HG03060 (cell line): ENCODE results near the gene FADS3.

Source experiments
- ATAC-seq: cut with Tn5 transposase; IDR thresholded peaks from one replicate; pipeline ENCODE4 v1.9.1; 2021; ENCODE audit warnings: low read depth, moderate number of reproducible peaks; ENCODE audit not compliant: unreplicated experiment

The FADS3 gene, protein sequence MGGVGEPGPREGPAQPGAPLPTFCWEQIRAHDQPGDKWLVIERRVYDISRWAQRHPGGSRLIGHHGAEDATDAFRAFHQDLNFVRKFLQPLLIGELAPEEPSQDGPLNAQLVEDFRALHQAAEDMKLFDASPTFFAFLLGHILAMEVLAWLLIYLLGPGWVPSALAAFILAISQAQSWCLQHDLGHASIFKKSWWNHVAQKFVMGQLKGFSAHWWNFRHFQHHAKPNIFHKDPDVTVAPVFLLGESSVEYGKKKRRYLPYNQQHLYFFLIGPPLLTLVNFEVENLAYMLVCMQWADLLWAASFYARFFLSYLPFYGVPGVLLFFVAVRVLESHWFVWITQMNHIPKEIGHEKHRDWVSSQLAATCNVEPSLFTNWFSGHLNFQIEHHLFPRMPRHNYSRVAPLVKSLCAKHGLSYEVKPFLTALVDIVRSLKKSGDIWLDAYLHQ

DNA sequence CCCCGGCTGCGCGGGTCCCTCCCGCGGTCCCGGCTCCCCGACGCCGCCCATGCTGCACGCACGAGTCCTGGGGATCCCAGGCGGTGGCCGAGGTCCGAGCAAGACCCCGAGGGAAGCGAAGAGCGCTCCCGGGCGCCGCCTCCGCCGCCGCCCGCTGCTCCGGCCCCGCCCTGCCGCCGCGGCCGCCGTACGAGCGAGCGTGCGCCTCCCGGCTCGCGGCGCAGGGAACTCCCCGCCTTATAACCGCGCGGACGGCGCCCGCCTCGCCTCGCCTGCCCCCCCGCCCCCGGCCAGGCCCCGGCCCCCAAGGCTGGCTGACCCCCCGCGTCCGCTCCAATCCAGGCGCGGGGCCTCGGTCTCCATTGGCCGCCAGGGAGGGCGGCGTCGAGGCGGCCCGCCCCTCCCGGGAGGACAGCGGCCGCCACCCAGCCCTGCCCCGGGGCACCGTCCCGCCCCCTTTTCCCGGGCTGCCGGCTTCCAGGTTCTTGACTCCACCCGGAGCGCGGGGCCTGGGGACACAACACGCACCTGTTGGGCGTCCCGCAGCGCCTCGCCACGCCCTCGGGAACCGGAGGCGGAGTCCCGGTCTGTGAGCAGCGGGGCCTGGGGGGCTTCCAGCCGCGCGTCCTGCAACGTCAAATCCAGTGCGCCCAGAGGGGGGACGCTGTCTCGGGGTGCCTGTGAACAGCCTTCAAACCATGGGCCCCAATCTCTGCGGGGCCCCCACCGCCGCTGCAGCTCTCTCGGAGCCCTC, at the start of gene FADS3:
Gene FADS3, minus strand, starts transcription at position 215 of the 754 bp plus-strand sequence. Its CDS starts 164 bp downstream, at position 51.
- ATAC-seq: no peak

DNA sequence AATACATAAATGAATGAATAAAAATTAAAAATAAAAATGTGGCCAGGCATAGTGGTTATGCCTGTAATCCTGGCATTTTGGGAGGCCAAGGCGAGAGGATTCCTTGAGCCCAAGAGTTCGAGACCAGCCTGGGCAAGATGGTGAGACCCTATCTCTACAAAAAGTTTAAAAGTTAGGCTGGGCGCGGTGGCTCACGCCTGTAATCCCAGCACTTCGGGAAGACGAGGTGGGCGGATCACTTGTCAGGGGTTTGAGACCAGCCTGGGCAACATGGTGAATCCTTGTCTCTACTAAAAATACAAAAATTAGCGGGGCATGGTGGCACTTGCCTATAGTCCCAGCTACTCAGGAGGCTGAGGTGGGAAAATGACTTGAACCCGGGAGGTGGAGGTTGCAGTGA, 49.1 kb upstream of the FADS3 start:
- ATAC-seq: no peak

DNA sequence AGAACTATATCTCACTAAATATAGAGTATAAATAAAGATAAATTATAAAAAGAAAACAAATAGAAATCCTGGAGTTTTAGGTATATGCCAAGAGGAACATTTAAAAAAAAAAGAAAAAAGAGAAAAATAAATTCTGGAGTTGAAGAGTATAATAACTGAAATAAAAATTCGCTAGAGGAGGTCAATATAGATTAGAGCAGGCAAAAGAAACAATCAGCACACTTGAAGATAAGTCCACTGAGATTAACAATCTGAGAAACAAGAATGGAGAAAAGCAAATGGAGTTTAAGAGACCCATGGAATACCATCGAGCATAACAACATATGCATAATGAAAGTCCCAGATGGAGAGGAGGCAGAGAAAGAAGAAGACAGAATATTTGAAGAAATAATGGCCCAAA, 44.5 kb upstream of the FADS3 start:
- no peak for ATAC-seq

DNA sequence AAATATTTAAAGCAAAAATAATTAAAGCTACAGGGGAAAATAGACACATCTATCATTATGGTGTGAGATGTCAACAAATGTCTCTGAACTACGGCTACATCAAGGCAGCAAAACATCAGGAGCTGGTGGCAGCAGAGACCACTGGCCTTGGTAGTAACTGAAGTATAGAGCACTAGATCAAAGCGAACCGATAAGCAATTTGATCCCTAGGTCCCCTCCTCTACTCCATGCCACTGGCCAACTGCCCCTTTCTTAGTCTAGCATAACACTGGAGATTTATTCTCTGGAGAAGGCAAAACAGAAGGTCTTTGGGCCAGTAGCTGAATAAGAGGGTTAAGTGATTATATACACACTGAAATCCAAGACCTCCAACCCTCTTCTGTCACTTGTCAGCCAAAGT, 39.6 kb upstream of the FADS3 start:
- ATAC-seq: no peak

DNA sequence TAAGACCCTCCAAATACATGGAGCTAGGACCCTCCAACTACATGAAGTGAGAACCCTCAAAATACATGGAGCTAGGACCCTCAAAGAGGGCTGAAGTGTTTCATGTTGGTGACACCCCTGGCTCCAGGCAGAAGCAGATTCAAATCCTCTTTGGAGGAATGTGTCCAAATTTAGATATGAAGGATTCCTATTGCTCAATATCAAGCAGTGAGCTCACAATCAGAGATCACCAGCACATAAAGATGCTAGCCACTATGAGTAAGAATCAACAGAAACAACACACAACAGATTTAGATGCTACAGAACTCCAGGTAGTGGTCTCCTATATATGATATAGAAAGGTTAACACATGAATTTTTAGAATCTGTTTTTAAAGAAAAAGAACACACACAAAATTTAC, 37.3 kb upstream of the FADS3 start:
- no peak for ATAC-seq

DNA sequence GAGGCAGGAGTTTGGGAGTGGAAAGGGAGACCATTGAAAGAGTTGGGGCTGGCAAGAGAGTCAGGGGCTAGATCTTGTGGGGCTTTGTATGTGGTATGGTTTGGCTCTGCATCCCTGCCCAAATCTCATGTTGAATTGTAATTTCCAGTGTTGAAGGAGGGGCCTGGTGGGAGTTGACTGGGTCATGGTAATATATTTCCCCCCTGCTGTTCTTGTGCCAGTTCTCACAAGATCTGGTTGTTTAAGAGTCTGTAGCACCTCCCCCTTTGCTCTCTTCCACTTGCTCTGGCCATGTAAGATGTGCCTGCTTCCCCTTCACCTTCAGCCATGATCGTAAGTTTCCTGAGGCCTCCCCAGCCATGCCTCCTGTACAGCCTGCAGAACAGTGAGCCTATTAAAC, 36.2 kb upstream of the FADS3 start:
- no peak for ATAC-seq

DNA sequence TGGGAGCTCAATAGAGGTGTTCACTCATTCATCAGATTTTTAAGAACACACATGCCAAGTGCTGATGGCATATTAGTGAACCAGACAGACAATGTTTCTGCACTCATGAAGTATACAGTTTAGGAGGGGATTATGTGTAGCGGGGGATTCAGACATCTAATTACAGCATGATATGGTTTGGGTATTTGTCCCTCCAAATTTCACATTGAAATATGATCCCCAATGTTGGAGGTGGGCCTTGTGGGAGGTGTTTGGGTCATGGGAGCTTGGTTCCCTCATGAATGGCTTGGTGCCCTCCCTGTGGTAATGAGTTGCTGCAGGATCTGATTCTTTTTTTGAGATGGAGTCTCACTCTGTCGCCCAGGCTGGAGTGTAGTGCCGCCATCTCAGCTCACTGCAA, 34.9 kb upstream of the FADS3 start:
- no peak for ATAC-seq

DNA sequence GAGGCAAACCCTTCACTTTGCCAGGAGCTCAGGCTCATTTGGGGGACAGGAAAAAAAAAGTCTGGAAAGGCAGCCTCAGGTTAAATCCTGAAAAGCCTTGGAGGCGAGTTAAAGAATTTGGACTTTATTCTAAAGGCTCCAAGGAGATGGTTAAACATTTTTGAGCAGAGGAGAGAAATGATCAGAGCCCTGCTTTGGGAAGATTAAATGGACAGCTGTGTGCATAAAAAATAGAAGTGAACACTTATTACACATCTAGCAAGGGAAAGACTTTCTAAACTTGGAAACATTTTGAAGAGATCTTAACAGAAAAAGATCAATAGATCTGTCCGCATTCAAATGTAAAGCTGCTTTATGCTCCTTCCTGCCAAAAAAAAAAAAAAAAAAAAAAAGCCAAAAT, 34.4 kb upstream of the FADS3 start:
- ATAC-seq: no peak

DNA sequence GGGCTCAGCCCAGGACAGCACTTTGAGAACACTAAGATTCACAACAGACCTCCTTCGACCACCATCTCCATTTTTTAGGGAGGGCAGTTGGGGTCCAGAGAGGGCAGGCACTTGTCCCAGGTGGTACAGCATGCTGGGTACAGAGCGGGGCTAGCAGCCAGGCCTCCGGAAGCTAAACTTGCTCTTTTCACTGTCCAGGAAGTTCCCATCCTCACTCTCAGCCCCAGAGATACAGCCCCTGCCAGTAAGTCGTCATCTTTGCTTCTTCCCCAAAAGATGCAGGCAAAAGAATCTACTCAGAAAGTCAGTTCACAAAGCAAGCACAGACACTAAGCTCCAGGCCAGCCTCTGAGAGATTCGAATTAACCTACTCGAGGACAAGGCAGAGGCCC, 32.7 kb upstream of the FADS3 start:
- ATAC-seq: no peak

DNA sequence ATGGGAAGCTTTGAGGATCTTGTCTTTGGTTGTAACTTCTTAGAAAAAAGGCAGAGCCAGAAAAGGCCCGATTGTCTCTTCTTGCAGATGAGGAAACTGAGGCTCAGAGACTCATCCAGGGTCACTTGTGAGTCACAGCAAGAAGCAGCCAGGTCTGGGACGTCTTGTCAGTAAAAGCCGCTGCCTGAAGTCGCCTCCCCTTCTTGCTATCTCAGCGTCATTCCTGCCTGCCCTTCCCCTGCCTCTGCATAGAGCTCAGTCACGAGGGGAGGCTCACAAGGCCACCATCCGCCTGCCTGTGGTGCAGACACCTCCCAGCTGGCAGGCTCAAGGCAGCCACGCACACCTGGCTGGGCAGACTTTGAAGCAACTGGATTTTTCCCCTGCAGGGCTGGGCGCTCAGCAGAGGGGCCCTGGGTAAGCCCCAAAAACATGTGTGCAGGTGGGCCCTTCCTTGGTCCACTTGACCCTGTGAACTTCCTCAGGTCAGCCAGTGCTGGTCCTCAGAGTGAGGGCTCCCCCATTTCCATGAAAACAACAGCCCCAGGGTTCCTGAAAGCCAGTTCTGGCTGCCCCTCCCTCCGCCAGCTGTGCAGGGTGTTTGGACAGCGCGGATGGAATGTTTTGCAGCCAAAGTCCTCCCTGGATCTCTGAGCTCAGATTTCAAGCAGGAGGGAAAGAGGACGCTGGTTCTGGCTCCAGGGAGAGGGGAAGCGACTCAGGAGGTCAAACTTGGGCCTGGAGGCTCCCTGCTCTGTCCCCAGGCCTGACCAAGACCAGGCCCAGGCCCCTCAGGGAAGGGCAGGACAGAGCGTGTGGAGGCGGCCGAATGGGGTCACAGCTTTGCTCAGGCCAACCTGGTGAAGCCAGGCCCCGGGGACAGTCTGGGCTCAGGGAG, 32.1 kb upstream of the FADS3 start:
- ATAC-seq: no peak

DNA sequence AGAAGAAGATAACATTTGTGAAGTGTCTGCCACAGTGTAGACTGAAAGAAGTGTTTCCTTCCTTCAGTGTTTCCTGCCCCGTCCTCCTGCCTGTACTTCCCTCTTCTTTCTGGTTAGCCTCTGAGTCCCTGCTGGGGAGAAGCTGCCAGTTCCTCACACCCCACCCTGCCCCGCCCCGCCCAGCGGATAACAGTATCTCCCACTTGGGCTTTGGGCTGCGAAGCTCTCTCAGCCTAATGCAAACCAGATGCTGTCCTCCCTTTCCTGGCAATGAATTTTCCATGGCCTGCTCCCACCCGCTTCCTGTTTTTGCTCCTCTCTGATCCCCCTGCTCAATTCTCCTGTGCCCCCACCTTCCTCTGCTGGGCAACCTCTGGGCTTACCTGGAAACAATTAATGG, 31.2 kb upstream of the FADS3 start:
- ATAC-seq: no peak

DNA sequence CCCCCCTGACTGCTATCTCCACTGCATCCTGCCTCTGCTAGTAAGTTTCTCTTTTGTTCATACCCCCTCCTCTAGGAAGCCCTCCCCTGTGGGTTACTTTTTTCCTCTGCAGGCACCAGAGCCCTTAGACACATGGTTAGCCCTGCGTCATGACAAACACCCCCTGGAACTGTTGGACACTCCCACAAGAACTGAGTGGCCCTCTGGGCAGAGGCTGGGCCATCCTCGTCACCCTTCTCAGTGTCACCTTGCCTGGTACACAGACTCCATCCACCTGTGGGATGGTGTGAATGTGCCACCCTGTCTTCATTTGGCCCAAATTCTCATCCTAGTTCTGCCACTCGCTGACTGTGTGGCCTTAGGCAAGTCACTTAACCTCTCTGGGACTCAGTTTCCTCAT, 30.1 kb upstream of the FADS3 start:
- no peak for ATAC-seq

DNA sequence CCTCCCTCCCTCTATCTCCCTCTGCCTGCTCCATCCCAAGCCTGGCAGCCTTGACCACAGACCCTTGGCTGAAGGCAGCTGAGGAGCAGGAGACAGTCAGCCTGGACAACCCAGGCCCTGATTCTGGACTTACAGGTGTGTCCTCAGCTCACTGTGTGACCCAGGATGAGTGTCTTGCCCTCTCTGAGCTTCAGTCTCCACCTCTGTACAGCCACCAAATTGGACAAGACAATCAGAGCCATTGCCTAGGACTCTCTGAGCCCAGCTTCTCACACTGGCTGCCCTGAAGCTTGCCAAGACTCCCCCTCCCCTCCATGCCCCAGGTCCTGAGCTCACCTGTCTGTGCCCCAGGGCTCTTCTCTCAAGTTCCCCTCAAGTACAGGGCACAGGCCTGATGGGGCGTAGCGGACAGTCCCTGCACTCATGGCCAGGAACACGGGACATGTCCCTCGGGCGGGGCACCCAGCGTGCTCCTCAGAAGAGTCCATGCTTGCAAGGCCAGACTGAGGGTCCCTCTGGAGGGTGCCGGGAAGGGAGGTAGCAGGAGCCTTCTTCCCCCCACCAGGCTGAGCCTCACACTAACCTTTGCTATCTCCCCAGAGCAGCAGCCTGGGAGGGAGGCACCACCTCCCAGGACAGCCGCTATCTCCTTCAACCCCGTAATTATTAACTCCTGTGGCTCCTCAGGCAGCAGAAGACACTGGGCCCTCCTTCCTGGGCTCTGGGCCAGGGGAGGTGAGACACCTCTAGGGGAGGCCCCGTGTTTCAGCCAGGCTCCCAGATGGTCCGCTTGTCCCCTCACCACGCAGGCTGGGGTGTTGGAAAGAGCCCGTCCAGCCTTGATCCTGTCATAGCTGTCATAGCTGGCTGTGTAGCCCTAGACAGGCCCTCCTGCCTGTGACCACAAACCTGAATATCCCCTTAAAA, 28.6 kb upstream of the FADS3 start:
- ATAC-seq: no peak

DNA sequence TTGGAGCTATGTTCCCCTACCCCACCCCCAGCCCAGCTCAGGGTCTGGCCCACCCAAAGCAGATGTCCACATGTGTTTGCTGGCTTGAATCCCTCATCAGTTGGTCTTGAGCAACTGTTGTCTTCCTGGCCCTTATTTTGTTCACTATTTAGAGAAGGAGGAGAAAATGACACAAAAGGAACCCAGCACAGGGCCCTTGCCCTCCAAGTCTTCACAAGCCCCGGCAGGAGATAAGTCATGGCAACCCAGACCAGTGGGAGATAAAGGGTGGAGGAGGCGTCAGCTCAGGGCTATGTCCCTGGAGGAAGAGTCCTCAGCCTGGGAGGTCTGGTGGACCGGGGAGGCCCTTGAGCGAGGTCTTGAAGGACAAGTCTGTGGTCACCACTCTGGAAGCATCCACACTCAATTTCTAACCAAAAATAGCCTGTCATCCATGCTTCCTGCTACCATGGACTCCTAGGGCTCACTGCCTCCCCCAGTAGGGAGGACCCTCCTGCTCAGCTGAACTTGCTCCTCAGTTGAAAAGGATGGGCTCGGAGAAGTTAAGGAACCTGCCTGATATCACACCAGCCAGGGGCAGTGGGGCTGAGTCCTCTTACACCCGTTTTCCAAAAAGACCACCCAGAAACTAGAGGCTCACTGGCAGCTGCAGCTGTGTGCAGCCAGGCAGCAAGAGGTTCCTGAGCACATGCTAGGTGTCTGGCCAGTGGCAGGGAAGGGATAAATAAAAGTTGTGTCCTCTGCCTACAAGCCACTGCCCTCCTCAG, 27.8 kb upstream of the FADS3 start:
- no peak for ATAC-seq

DNA sequence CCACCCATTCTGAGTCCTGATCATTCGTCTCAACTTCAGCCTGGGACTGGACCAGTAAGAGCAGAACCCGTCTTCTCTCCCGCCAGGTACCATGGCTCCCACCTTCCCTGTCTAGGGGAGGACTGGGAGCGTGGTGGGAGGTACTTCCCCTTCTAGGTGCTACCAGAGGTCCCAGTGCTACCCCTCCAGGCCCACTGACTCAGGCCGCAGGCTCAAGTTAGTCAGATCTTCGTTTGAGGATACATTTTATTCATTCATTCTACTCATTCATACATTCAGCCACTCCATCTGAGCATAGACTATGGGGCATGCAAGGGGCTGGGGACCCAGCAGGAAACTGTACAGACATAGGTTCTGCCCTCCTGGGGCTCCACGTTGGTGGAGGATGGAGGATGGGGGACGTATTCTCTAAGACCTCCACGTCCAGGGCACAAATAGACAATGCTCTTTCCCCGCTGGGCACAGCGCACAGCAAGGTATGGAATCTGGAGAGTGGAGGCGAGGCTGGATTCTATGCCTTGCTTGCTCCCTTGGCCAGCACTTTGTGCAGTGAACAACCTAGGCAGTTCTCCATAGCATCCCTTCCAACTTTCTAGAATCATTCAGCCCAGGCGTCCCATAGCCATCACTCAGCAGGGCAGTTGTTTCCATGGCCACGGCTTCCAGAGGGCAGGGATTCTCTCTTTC, 27.0 kb upstream of the FADS3 start:
- no peak for ATAC-seq

DNA sequence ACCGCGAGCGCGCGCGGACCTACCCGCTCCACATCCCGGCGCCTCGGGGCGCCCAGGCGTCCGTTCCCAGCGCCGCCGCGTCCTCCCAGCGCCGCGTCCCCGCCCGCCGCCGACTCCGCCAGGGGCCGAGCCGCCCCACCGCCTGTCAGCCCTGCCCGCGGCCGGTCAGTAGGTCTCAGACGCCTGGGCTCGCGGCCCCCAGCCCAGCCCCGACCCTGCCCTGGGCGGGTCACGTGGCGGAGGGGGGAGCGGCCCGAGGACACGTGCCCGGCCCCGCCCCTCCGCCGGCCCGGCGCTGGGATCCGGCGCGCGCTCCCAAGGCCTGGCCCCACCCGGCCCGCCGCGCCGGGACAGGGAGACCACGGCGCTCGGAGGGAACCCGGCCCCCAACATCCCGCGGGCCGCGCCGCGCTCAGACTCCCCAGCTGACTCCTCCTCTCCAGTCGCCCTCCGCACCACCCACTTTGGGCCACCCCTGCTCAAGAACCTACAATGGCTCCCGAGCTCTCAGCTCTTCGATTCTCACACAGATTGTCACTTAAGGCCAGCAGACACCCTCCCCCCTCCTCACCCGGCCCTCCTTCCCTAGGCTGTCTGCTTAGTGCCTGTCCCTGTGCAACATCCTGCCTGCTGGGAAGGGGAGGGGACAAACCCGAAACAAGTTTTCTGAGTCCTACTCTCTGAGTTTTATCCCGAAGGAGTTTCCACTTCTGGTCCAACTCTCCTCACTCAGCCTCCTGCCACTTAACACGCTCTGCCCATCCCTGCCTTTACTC, 26.2 kb upstream of the FADS3 start, which contains the start of gene RAB3IL1:
Gene RAB3IL1, minus strand, starts transcription at position 233 of the 776 bp plus-strand sequence. Its CDS starts 199 bp downstream, at position 34.
- ATAC-seq: no peak

DNA sequence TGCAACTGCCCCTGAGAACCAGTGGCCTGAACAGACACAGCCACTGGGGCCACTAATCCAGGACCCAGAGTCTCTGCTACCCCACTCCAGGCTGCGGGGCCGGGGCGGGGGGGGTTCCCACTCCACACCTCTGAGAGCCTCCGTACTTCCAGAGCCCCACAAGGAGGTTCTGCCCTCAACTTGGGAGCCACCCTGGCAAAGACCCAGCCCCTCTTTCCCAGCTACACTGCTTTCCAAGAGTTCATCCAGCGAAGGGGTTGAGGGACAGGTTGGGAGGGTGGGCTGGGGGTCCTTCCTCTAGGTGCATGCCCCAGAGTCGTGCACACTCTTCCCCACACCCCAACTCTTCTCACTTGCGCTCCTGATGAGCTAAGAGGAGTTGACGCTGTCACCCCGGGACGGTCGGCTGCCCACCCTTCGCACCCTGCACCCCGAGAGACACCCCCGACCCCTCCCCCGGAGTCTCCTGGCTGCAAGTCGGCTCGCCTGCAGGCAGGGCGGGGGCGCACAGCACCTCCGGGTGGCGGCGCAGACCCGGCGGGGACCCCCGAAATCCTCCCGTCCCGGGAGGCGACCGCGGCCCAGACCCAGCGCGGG, 25.5 kb upstream of the FADS3 start:
- ATAC-seq: no peak
